Neural cell (in vitro differentiated cells): ENCODE results near the gene MED4.

Experiments
- CTCF ChIP-seq: fragments of 450-650 bp; IDR thresholded peaks from 2 replicates; pipeline ENCODE4 v1.5.1; 2014; ENCODE audit warnings: antibody characterized with exemption, mild to moderate bottlenecking, moderate library complexity; ENCODE audit not compliant: poor library complexity, severe bottlenecking
- EZH2 ChIP-seq: fragments of 200-600, 300-800 bp; shearing (Covaris generic), sonication (generic); IDR thresholded peaks from 2 replicates; pipeline ENCODE4 v1.6.1; 2014; ENCODE audit warnings: antibody characterized with exemption, low read length, borderline replicate concordance, mild to moderate bottlenecking; ENCODE audit not compliant: insufficient read depth, poor library complexity, severe bottlenecking

- no peak for TF ChIP-seq EZH2
- no peak for TF ChIP-seq CTCF
Measured at GRCh38 chr13:48123812-48124211, 28.9 kb upstream of the MED4 start.
